NCI-H1417 treated with DMSO at 0.1 percent for 48 hours (cell line): ENCODE measurements around the gene FKBP9.
"Not testable (repeated sequence)": the region's sequence is repeated elsewhere in the genome, so short reads cannot be mapped to it uniquely, and the experiment has no call there.

ENCODE experiments used
- DNase-seq: peaks from one replicate; lab custom pipeline; 2025; lab: John Stamatoyannopoulos, UW

FKBP9 gene, protein sequence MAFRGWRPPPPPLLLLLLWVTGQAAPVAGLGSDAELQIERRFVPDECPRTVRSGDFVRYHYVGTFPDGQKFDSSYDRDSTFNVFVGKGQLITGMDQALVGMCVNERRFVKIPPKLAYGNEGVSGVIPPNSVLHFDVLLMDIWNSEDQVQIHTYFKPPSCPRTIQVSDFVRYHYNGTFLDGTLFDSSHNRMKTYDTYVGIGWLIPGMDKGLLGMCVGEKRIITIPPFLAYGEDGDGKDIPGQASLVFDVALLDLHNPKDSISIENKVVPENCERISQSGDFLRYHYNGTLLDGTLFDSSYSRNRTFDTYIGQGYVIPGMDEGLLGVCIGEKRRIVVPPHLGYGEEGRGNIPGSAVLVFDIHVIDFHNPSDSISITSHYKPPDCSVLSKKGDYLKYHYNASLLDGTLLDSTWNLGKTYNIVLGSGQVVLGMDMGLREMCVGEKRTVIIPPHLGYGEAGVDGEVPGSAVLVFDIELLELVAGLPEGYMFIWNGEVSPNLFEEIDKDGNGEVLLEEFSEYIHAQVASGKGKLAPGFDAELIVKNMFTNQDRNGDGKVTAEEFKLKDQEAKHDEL

DNA sequence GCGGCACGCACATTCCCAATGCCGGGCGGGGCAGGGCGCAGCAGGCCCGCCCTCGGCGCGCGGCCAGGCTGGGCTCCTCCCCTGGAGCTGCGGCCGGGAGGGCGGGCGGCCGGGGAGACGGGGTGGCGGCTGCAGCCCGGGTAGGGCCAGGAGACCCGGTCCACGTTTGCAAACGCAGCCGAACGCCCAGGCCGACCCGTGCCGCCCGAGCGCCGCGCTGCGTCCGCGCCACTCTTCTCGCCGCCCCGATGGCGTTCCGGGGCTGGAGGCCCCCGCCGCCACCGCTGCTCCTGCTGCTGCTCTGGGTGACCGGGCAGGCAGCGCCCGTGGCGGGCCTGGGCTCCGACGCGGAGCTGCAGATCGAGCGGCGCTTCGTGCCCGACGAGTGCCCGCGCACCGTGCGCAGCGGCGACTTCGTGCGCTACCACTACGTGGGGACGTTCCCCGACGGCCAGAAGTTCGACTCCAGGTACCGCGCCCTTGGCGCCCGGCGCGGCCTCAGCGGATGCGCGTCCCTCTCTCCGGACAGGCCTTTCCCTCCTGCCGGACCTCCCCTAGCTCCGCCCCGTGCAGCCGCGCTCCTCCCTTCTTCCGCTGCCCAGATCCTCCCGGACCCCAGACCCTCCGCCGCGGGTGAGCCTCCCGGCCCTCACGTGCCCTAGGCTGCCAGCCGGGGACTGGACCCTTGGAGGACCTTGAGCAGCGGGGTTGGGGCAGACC lies at the start of gene FKBP9:
Gene FKBP9 (plus strand): TSS at position 115 of the 720 bp plus-strand sequence. CDS start 134 bp downstream, at position 249.
- no peak for DNase-seq

DNA sequence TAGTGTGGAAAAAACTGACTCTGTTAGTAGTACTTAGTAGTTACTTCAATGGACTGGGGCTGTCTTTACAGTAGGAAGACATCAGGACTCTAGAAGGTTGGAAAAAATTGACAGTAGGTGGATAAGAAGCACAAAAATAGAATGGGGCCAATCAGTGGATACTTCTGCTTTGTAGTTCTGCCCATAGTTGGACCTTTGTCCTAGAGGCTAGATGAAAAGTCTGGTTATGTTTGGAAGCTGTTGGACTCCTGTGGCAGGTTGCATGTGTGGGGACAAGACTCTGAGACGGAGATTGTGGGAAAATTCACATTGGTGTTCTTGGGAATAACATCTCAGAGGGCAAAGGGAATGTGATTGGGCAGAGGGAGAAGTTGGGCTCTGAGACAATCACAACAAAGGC lies 47.0 kb upstream of the FKBP9 start:
- no peak for DNase-seq

DNA sequence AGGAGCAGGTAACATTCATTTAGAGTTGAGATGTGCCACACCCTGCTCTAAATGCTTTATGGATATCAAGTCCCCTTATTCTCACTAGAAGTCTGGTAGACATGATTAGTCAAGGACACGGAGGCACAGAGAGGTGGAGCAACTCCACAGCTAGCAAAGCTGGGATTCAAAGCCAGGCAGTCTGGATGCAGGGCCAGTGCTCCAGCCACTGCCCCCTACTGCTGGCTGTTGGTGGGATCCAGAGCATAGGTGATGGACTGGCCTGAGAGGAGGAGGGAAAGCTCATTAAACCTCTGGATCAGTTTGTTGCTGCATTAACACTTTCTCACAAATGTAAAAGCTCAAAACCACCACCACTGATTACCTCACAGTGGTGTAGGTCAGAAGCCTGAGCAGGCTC lies 43.1 kb upstream of the FKBP9 start:
- no peak for DNase-seq

DNA sequence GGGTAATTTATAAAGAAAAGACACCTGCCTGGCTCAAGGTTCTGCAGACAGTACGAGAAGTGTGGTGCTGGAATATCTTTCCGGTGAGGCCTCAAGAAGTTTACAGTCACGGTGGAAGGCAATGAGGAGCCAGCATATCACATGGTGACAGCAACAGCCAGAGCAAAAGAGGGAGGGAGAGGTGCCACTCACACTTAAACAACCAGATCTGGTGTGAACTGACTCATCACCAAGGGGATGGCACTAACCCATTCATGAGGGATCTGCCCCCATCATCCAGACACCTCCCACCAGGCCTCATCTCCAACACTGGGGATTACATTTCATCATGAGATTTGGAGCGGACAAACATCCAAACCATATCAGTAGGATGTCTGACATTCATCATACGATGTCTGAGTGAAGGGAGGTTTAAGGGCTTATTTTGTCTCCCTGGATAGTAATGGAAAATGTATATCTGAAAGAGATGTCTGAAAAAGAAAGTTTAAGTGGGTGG lies 42.2 kb upstream of the FKBP9 start:
- DNase-seq: no peak

DNA sequence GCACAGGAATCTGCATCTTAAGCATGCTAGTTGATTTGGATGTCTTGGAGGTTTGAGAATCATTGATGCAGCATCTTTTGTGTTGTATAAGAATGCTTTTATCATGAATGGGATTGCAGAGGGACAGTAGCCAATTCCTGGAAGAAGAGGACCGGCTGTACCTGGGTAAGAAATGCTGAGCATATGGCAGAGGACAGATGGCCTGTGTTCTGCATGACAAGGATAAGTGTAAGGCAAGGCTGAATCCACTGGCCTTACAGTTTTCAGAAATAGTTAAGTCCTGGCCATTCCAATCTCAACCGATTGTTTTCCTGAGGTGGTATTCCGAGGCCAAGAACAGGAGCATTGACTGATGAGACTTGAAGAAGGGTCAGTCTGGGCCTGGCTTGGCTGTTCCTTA lies 41.2 kb upstream of the FKBP9 start:
- DNase-seq: no peak

DNA sequence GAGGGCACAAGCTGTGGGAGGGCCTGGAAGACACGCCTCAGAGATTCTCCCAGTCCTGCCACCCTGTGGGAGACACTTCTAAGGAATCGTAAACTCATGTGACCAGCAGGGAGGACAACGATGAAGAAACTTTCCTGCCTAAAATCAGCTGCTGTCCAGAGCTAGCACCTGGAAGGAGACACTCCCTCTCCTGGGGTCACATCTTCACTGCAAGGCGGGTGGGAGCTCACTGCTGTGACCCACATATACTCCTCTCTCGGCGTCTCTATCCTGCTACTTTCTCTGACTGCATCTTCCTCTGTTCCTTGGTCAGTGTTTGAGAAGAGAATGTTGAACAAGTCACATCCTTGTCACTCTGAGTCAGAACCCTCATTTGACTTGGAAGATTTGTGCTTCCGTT lies 40.2 kb upstream of the FKBP9 start:
- not testable (repeated sequence) for DNase-seq

DNA sequence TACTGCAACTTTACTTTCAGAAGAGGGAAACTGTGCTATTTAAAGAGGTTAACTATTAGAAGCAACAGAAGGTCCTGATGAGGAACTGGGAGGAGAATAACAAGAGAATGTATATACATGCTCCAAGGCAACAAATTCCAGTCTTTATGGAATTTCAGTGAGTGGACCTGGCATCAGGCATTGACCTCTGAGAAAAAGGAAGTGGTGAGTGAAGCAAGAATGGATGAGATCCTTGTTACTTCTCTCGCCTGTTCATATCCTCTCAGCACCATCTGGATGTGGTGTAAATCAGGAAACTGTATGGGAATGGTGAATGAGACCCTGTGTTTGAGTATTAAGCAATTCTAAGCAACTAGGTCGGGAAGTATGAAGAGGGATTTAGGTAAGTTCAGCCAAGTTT lies 35.3 kb upstream of the FKBP9 start:
- no peak for DNase-seq

DNA sequence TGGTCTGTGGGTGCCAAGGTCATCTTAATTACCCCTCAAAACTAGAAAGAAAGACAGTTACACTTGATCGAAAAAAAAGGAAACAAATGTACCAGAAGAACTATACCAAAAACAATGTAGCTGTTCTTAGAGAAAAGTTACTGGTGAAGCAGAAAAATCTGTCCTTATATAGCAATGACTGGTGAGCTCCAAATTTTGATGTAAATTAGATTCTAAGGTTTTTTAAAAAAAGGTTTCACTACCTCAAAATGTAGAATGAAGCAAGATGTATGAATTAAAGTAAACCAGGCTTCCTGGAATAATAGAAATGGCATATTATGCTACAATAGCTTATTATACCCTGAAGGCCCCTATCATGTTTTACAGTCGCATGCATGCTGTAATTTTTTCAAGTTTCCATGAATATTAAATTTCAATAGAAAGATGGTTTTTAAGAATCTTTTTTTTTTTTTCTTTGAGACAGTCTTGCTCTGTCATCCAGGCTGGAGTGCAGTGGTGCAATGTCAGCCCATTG lies 28.4 kb upstream of the FKBP9 start:
- DNase-seq: no peak

DNA sequence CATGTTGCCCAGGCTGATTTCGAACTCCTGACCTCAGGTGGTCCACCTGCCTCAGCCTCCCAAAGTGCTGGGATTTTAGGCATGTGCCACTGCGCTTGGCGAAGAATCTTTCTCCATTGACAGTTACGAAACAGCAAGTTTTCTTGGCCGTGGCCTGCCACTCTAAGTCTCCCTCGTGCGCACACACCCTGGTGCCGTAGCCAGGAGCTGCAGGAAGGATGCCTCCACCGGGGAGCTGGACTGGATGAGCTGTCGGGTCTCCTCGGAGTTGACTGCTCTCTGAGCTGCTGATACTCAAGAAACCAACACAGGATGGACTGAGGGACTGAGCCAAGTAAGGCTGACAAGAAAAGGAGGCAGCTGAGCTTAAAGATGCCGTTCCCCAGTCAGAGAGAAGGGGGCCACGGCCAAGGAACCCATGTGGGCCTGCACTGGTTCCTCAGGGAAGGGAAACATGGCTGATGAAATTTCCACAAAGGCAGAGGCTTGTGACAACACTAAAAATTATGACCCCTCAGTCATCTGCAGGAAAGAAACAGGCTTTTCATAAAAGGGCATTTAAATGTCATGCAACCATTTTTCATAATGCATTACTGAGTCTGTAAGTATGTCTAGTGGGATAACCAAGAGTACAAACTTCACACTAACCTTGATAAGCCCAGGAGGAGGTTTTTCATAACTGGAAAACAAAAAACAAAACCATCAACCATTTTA lies 27.7 kb upstream of the FKBP9 start:
- DNase-seq: no peak

DNA sequence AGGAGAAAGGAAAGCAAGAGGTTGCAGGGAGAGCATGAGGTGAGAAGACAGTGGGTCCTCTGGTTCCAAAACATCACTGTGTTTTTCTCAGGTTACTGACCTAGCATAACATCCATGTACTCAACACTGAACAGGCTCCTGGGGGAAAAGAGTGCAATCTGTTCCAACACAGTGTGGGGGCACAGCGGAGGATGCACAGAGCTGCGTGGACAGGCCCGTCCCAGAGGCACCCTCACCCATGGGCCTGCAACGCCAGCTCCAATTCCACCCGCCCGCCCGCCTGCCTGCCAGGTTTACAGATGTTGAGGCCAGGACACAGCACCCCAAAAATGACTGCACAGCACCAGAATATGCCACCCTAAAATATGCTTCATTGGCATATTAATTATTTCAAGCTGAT lies 26.9 kb upstream of the FKBP9 start:
- no peak for DNase-seq

DNA sequence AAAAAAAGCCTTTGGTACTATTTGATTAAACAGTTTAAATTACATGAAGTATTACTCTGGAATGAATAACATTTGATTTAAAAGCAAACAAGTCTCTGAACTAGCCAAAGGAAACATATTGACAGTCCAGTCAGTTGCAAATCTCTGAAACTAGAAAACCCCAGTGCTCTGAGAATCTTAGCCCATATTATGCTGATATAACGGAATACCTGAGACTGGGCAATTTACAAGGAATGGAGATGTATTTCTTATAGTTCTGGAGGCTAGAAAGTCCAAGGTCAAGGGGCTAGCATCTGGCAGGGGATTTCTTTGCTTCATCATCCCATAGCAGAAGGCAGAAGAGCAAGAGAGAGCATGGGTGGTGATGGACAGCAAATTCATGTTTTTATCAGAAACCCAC lies 21.7 kb upstream of the FKBP9 start:
- DNase-seq: no peak

DNA sequence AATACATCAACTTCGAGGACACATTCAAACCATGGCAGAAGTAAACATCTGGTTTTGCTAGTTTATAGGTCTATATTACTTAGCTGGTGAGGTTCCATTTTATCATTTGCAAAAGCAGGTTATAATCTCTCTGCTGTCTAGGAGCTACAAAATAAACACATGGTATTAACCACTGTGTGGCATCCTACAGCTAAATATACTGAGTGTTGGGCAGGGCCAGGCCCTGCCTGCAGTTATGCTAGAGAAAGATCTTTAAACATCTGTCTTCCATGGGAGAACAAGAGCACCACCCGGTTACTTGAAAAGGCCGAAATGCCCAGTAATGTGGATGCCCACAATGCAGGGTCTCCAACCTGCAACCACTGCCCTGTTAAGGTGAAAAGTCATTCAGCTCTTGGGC lies 20.6 kb upstream of the FKBP9 start:
- no peak for DNase-seq

DNA sequence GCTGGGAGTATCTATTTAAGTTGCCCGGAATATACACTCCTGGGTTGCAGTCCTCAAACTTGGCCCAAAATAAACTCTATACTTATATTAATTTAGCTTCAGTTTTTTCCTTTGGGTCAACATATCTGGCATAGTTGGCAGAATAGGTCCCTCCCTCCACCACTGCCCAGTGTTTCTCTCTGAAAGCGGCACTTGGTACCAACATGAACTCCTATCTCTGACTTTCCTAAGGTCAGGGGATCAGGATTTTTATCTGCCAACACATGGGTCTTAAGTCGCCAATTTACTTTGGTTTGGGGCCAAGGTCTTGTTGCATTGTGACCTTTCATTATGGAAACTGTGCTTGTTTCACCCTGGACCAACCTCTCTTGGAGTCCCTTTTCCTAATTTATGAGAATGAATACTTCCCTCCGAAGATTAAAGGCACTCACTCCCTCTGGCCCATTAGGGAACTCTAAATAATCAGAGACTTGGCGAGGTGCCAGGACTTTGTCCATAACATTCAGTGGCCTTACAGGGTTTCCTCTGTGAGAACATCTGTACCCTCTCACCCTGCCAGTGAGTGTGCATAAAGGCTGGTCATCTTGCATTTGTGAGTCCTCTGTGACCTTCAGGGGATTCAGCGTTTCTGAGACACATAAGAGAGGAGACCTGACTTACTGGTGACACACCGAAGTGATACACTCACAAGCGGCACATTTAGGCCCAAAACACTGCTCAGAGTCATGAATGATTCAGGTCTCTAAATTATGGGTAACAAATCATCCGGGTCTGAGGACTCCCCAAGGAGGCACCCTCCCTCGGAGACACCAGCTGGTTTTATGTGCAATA lies 19.7 kb upstream of the FKBP9 start:
- DNase-seq: no peak

DNA sequence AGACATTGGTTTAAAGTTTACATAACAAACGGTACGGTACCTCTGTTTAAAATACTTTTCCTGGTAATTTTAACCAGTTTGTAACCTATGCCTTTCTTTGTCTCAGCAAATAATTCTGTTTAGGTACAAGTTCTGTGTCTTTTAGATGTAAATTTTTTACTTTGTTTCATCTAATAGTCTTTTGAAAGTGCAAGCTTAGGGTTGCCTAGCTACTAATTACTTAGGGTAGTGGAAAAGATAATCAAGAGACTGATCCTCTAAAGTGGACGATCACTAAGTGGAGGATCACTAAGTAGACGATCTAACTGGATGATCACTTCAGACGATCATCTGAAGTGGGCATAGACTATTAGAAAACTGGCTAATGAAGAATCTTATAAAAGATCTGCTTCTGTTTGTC lies 16.1 kb upstream of the FKBP9 start:
- no peak for DNase-seq

DNA sequence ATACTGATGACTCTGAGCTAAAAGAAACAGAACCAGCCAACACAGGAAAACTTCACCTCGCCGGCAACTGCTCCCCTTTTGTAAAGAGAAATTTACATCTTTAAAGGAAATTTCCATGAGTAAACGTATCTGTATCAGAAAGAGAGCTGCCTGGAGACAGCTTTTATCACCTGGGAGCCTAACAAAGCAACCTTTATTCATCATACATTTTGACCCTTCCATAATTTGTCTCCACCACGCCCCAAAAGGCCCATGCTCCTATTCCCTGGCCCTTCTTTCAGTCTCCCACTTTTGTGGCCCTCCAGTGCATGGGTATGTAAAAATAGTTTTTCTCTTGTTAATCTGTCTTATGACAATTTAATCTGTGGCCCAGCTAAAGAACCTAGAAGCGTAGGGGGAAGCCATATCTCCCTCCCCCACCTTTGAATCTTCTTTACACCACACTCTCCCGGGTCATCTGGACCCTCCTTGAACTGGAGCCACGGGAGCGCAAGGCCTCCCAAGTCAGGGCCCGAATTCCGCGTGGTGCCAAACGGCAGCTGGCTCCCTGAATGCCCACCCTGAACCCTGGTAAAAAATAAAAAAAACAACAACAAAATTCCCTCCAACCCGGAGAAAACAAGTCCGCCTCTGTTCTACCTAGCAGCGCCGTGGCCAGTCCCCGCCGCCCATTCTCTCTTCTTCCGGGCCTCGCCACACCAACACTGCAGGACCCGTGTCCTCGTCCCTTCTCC lies 15.4 kb upstream of the FKBP9 start:
- DNase-seq: no peak

DNA sequence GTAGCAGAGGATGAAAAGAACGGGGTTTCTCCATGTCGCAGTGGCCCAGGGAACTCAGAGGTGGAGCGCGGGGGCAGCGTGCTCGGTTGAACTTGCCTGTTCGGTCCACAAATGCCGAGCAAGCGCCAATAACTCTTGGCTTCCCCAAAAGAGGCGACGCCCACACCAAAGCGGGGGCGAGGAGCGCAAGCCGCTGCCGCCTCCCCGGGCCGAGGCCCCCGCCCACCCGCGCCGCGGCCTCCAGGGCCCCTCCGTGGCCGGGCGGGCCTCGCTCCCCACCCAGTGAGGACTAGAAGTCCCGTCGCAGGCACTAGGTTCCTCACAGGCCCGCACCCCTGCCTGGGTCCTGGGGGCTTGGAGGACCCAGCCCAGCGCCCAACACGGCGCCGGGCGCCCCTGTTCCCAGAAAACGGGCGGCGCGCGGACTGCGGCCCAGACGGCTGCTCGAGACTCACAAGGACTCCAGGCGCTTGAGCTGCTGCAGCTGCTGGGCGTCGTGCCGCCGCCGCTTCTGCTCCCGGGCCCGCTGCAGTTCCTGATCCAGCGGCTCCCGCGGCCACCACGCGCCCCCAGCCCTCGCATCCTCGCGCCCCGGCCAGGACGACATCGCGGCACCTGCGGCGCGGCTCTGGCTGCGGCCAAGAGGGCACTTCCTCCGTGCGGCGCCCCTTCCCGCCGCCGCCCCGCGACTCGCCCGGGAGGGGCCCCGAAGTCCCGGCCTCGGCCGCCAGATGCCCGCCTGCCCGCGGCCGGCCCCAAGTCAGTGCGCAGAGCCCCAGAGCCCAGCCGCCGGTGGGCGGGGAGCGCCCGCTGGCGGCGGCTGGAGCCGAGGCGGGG lies 14.6 kb upstream of the FKBP9 start:
- no peak for DNase-seq

DNA sequence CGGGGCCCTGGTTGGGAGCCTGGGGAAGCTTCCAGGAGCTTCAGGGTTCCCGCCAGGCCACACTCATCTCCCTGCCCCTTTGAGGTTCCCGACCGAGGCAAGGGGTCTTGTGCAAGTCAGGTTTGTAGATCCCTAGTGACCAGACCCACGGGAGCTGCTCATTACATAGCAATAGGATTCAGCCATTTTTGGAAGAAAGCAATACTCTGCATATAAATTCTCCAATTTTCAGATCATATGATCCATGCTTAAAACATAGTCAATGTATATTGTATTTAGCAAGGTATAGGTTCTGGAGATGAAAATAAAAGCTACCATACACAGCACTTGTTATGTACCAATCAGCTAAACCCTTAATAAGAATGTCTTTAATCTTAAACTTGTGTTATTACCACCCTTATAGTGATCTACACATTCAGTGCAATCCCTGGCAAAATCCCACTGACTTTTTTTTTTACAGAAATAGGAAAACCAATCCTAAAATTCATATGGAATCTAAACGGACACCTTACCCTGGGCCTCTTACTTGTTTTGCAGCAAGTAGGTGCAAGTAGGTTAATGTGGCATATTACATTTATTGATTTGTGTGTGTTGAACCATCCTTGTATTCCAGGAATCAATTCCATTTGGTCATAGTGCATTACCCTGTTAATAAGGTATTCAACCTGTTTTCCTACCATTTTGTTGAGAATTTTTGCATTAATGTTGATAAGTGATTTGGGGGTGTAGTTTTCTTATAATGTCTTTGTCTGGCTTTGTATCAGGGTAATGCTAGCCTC lies 13.8 kb upstream of the FKBP9 start:
- DNase-seq: no peak

DNA sequence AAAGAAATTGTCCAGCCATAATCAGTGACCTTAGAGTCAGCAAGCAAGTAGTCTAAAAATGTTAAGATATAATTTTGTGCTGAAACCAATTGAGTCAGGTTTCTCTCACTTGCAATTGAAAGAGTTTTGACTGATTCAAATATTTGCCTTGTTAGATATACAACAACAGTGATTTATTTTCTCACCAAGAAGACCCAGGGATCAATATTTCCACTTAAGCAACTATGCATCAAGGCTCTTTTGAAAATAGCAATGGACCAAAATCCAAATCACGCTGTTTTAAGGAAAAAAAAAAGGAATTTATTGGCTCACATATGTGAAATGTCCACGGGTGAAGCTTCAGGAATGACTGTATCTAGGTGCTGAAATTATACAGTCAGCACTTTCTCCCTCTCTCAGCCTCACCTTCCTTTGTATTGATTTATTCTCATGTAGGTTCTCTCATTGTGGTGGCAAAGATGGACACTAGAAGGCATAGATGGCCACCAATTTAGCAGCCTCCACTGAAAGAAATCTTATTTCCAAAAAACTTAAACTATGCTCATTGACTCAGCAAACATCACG lies 9.7 kb upstream of the FKBP9 start:
- DNase-seq: no peak

DNA sequence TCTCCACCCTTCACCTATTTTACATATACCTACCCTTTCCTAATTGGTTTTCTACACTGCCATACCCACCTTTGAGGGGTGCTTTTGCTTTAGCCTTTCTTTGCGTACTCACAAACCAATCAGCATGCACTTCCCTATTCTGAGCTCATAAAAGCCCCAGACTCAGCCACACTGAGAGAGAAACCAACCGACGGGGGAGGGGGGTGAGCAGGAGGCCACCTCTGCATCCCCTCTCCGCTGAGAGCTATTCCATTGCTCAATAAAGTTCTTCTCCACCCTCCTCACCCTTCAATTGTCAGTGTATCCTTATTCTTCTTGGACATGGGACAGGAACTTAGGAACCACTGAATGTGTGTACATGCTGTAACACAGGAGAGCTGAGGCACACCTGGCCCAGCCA lies 9.0 kb upstream of the FKBP9 start:
- DNase-seq: no peak
